Measurements from ENCODE around the gene DDX39A. TPM values are rescaled to one million over a fixed set of nuclear protein-coding genes. Genes with fewer than 3 reads are reported as not detected.
A peak's percentile ranks its signal among the peaks of the same experiment; 100 is the strongest.

The DDX39A gene
- total RNA-seq, 1 experiment from 2014 or later = 222 TPM

DNA sequence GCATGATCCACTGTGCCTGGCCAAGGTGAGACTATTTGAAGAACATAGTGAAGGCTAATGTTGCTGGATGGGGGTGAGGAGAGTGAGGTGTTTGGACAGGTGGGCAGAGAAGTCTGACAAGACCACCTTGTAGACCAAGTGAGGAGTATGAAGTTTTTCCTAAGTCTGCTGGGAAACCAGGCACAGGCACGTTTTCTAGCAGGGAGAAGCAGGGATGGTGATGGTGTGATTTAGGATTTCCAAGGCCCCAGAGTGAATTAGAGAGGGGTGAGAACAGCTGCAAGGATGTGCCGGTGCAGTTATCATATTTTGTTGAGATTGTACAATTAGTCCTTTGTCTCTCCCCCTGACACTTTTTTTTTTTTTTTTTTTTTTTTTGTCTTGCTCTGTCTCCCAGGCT, 8.3 kb upstream of the DDX39A start:
- Histone ChIP-seq H3K36me3 (no peaks in the 10 kb centered on the region), H3K27me3 (replicated peaks) (no peaks in the 10 kb centered on the region), H3K4me3 (no peak overlapping the region), H3K9me3 (replicated peaks) (no peaks in the 10 kb centered on the region), H3K27ac (no peak overlapping the region), H3K4me1 (replicated peaks) (no peaks in the 10 kb centered on the region)
- DNase-seq (ENCODE audit: low read depth in 1 of 2, low spot score in 2 of 2) = no peak

GRCh38 chr19:14425696-14426138, 6.6 kb upstream of the DDX39A start:
- Histone ChIP-seq H3K4me1 (replicated peaks) (no peaks in the 10 kb centered on the region), H3K27me3 (replicated peaks) (no peaks in the 10 kb centered on the region), H3K27ac (no peak overlapping the region), H3K4me3 (no peak overlapping the region), H3K9me3 (replicated peaks) (no peaks in the 10 kb centered on the region), H3K36me3 (no peaks in the 10 kb centered on the region)
- no peak for DNase-seq (ENCODE audit: low read depth in 1 of 2, low spot score in 2 of 2)

- peak overlapping the region; percentile 95 for H3K27ac ChIP-seq
- H3K27me3 ChIP-seq (replicated peaks) = no peaks in the 10 kb centered on the region
- H3K4me3 ChIP-seq = peak overlapping the region; percentile 80
- H3K4me1 ChIP-seq (replicated peaks) = peaks cover 22% of the 10 kb centered on the region
- peak; percentile 69 to 86 for DNase-seq (ENCODE audit: low read depth in 1 of 2, low spot score in 2 of 2)
- no peaks in the 10 kb centered on the region for H3K9me3 ChIP-seq (replicated peaks)
- H3K36me3 ChIP-seq = peaks cover 46% of the 10 kb centered on the region
These were observed 360 bp downstream of the DDX39A start for GRCh38 chr19:14418856-14419105.

- Histone ChIP-seq H3K9me3 (replicated peaks) (no peaks in the 10 kb centered on the region), H3K27me3 (replicated peaks) (no peaks in the 10 kb centered on the region), H3K36me3 (peaks cover 65% of the 10 kb centered on the region), H3K4me3 (no peak overlapping the region), H3K4me1 (replicated peaks) (peaks cover 26% of the 10 kb centered on the region), H3K27ac (no peak overlapping the region)
- no peak for DNase-seq (ENCODE audit: low read depth in 1 of 2, low spot score in 2 of 2)
These were observed 2.3 kb downstream of the DDX39A start for GRCh38 chr19:14416817-14417231.

DNA sequence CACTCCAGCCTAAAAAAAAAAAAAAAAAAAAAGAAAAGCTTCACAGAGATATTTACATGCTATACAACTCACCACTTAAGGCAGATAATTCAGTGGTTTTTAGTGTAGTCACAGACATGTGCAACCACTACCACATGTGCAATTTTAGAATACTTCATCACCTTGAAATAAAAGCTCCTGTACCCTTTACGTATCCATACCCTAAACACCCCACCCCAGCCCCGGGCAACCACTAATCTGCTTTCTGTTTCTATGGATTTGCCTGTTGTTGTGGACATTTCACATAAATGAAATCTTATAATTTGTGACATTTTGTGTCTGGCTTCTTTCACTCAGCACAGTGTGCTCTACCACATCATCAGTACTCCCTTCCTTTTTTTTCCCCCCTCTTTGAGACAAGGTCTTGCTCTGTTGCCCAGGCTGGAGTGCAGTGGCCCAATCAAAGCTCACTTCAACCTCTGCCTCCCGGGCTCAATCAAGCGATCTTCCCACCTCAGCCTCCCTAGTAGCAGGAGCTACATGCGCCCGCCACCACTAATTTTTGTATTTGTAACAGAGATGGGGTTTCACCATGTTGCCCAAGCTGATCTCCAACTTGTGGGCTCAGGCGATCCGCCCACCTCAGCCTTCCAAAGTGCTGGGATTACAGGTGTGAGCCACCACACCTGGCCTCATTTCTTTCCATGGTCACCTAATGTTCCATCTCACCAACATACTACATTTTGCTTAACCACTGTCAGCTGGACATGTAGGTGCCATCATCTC, 4.0 kb downstream of the DDX39A start:
- no peak overlapping the region for H3K27ac ChIP-seq
- H3K9me3 ChIP-seq (replicated peaks) = no peaks in the 10 kb centered on the region
- H3K36me3 ChIP-seq = peaks cover 82% of the 10 kb centered on the region
- no peaks in the 10 kb centered on the region for H3K27me3 ChIP-seq (replicated peaks)
- H3K4me3 ChIP-seq = no peak overlapping the region
- DNase-seq (ENCODE audit: low read depth in 1 of 2, low spot score in 2 of 2) = no peak
- peaks cover 26% of the 10 kb centered on the region for H3K4me1 ChIP-seq (replicated peaks)

DNA sequence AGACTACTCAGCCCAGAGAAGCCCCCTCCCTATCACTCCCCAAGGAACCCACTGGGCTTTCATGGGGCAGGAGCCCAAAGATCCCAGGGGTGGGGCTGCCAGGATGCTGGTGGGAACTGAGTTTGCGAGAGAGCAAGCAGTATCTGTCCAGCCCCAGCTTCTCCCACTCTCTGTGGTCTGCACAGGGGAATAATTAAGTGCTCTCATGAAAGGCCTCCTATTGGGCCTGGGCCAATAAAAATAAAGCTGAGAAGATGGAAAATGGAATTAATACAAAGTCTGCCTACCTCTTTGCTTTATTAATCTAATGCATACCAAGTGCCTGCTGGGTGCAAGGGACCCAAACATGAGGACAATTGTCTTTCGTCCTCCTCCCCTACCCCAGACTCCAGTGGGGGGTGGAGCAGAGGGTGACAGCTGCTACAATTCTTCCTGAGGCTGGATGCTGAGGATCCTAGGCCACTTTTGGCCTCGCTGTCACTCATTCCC, 5.4 kb downstream of the DDX39A start:
- no peaks in the 10 kb centered on the region for H3K27me3 ChIP-seq (replicated peaks)
- H3K9me3 ChIP-seq (replicated peaks) = no peaks in the 10 kb centered on the region; the same call in 1 of the 2 replicates
- DNase-seq (ENCODE audit: low read depth in 1 of 2, low spot score in 2 of 2) = no peak
- H3K27ac ChIP-seq = no peak overlapping the region
- H3K36me3 ChIP-seq = peaks cover 95% of the 10 kb centered on the region
- H3K4me1 ChIP-seq (replicated peaks) = peaks cover 20% of the 10 kb centered on the region
- H3K4me3 ChIP-seq = no peak overlapping the region

- Histone ChIP-seq H3K4me1 (replicated peaks) (peaks cover 20% of the 10 kb centered on the region), H3K27me3 (replicated peaks) (no peaks in the 10 kb centered on the region), H3K9me3 (replicated peaks) (no peaks in the 10 kb centered on the region; the same call in 1 of the 2 replicates), H3K36me3 (peaks cover 95% of the 10 kb centered on the region), H3K27ac (no peak overlapping the region), H3K4me3 (no peak overlapping the region)
- no peak for DNase-seq (ENCODE audit: low read depth in 1 of 2, low spot score in 2 of 2)
These were observed 6.0 kb downstream of the DDX39A start for GRCh38 chr19:14412996-14413692.

DNA sequence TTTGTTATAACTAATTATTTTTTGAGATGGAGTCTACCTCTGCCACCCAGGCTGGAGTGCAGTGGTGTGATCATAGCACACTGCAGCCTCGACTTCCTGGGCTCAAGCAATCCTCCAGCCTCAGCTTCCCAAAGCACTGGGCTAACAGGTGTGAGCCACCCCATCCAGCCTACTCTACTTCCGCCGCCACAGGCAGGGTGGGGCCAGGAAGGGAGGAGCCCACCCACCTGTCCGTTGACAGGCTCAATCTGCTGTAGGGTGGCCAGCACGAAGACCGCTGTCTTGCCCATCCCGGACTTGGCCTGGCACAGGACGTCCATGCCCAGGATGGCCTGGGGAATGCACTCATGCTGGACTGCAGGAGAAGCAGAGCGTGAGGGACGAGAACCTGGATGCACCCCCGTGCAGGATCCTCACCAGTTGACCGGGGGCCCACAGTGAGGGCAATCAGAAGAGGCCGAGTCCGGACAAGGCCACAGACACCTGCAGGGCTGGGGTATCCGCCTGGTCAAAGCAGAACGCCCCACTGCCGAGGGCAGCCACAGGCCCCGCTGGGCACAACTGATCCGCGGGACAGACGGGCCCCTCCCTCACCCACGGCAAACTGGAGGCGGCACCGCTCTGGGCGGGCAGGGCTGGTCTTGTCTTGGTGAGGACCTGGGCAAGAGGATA, 6.7 kb downstream of the DDX39A start:
- H3K9me3 ChIP-seq (replicated peaks) = no peaks in the 10 kb centered on the region; the same call in 1 of the 2 replicates
- no peaks in the 10 kb centered on the region for H3K27me3 ChIP-seq (replicated peaks)
- no peak overlapping the region for H3K4me3 ChIP-seq
- peaks cover 98% of the 10 kb centered on the region for H3K36me3 ChIP-seq
- H3K4me1 ChIP-seq (replicated peaks) = peaks cover 17% of the 10 kb centered on the region
- H3K27ac ChIP-seq = no peak overlapping the region
- no peak for DNase-seq (ENCODE audit: low read depth in 1 of 2, low spot score in 2 of 2)

GRCh38 chr19:14411938-14412245, 7.2 kb downstream of the DDX39A start:
- no peak for DNase-seq (ENCODE audit: low read depth in 1 of 2, low spot score in 2 of 2)
- no peak overlapping the region for H3K27ac ChIP-seq
- H3K9me3 ChIP-seq (replicated peaks) = no peaks in the 10 kb centered on the region; the same call in 1 of the 2 replicates
- peaks cover 98% of the 10 kb centered on the region for H3K36me3 ChIP-seq
- H3K4me3 ChIP-seq = no peak overlapping the region
- peaks cover 11% of the 10 kb centered on the region for H3K4me1 ChIP-seq (replicated peaks)
- no peaks in the 10 kb centered on the region for H3K27me3 ChIP-seq (replicated peaks)

- Histone ChIP-seq H3K27ac (no peak overlapping the region), H3K4me1 (replicated peaks) (peaks cover 6% of the 10 kb centered on the region), H3K9me3 (replicated peaks) (no peaks in the 10 kb centered on the region; the same call in 1 of the 2 replicates), H3K36me3 (peaks cover 98% of the 10 kb centered on the region), H3K27me3 (replicated peaks) (no peaks in the 10 kb centered on the region), H3K4me3 (no peak overlapping the region)
- no peak for DNase-seq (ENCODE audit: low read depth in 1 of 2, low spot score in 2 of 2)
These were observed 7.8 kb downstream of the DDX39A start for GRCh38 chr19:14411161-14411937.

GRCh38 chr19:14410091-14411051, 8.8 kb downstream of the DDX39A start:
- Histone ChIP-seq H3K9me3 (replicated peaks) (peaks cover 3% of the 10 kb centered on the region; the same call in 1 of the 2 replicates), H3K27me3 (replicated peaks) (no peaks in the 10 kb centered on the region), H3K27ac (no peak overlapping the region), H3K4me3 (no peak overlapping the region), H3K4me1 (replicated peaks) (peaks cover 5% of the 10 kb centered on the region), H3K36me3 (peaks cover 98% of the 10 kb centered on the region)
- DNase-seq (ENCODE audit: low read depth in 1 of 2, low spot score in 2 of 2) = no peak

DNA sequence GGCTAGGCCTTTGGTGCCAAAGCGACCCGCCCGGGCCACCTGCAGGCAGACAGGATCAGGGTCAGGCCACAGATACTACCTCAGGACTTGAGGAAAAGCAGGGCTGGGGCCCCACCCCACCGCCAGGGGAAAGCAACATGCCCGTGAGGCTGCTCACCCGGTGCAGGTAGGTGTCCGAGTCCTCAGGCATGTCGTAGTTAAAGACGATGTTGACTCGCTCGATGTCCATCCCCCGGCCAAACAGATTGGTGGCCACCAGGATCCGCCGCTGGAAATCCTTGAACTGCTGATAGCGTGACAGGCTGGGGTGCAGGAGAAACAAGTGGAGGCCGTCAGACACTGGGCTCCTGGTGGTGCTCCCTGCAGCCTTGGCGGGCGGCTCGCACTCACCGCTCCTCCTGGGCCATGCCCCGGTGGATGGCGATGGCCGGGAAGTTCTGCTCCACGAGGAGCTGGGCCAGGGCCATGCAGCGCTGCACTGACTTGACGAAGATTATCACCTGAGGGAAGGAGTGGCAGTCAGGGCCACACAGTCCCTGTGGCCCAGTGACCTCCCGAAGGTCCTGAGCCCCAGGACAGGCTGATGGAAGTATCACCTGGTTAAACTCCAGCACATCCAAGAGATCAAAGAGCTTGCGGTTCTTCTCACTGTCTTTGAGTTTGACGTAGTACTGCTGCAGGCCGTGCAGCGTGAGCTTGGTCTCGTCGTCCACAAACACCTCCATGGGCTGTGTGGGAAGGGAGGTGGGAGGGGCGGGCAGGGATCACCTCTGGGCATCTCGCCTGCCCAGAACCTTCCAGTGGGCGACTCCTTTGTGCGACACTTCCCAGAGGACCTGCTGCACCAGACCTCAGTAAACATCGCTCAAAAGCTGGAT, 9.8 kb downstream of the DDX39A start:
- DNase-seq (ENCODE audit: low read depth in 1 of 2, low spot score in 2 of 2) = no peak
- H3K4me3 ChIP-seq = no peak overlapping the region
- peaks cover 3% of the 10 kb centered on the region; the same call in 1 of the 2 replicates for H3K9me3 ChIP-seq (replicated peaks)
- H3K27ac ChIP-seq = no peak overlapping the region
- peaks cover 5% of the 10 kb centered on the region for H3K4me1 ChIP-seq (replicated peaks)
- H3K36me3 ChIP-seq = peaks cover 93% of the 10 kb centered on the region
- no peaks in the 10 kb centered on the region for H3K27me3 ChIP-seq (replicated peaks)

Data from SJSA1 (cell line).